GM12874 (cell line): ENCODE measurements around the gene CREBBP.

Source experiments
- CTCF ChIP-seq: IDR thresholded peaks from 2 replicates; pipeline ENCODE4 v1.5.1; 2011; ENCODE audit warnings: low read depth, mild to moderate bottlenecking, control low read depth, low read length, moderate library complexity; ENCODE audit not compliant: insufficient read depth

CREBBP gene

DNA sequence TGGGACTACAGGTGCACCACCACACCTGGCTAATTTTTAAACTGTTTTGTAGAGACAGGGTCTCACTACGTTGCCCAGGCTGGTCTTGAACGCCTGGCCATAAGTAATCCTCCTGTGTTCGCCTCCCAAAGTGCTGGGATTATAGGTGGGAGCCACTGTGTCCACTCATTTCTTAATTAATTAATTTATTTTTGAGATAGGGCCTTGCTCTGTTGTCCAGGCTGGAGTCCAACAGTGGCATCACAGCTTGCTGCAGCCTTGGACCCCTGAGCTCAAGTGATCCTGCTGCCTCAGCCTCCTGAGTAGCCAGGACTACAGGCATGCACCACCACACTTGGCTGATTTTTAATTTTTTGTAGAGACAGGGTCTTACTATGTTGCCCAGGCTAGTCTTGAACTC, 116.1 kb downstream of the CREBBP start:
- no peak for TF ChIP-seq CTCF

GRCh38 chr16:3762107-3762750, 118.3 kb downstream of the CREBBP start:
- TF ChIP-seq CTCF = no peak

DNA sequence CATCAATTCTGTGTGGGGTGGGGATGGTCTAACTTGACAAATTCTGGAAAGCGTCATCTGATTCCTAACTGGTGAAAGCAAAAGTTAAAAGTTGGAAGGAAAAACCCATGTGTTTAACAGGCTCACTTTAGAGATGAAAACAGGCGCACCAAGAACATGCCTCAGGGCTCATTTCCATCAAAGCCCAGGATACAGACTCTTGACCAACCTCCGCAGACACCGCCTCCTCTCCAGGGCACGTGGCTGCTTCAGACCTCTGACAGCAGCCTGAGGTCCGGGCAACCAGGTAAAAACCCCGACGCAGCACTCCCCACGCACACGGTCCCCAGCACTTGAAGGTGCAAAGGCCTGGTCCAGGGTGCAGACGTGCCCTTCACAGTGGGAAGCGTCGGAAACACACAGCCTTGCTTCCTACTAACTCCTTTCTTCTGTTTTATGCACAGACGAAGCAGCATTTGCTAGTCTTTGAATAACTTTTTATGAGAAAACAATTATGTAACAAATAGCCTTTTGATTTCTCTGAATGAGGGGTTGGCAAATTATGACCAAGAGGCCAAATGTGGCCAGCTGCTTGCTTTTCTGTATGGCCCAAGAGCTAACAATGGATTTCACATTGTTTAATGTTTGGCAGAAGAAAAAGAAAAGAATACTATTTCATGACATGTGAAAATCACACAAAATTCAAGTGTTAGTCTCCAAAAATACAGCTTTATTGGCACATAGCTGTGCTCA, 119.0 kb downstream of the CREBBP start:
- TF ChIP-seq CTCF = no peak

GRCh38 chr16:3760518-3760917, 120.0 kb downstream of the CREBBP start:
- TF ChIP-seq CTCF = no peak

DNA sequence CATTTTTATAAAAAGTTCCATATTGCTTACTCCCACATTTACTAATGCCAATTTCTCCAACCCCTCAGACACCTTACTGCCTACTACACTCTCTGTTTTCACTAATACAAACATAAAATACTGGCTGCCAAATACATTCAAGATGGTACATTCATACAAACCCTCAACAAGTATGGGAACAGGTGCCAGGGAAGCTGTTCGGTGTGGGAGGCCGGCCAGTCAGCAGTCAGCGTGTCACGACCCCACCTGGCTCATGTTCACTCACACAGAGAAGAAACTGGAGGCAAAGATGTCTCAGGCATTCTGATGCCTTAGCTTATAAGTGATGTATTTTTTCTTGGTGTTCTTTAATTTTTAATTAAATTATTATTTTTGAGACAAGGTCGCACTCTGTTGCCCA, 120.8 kb downstream of the CREBBP start:
- TF ChIP-seq CTCF = no peak

DNA sequence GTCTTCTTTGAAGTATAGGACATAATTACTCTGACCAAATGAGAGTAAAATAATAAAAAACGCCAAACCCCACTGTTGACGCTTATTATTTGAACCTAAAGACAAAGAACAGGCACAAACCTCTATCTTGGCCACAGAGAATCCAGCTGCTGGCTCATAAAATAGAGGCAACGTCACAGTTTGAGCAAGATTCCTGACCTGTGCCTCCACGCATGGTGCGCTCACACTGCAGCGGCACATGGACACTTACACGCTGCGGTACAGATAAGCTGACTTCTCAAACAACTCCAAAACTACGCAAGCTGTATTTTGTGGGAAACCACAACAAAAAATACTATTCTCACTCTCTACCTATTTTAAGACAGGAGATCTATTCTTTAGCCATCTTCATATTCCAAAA, 124.4 kb downstream of the CREBBP start:
- no peak for TF ChIP-seq CTCF

- TF ChIP-seq CTCF = no peak
Observed at GRCh38 chr16:3755249-3755648, 125.3 kb downstream of the CREBBP start.
